Measurements from ENCODE around the gene BDKRB2.

BDKRB2 gene

GRCh38 chr14:96204151-96205058 lies at the start of gene BDKRB2:
Gene BDKRB2, plus strand, starts transcription at chr14:96204839. Its CDS starts 32,269 bp downstream, at chr14:96237108.
- DNase-seq (ENCODE audit: low read depth in 1 of 2, low spot score in 1 of 2), result peak; percentile 87 to 88
- no peak; the same call in 1 of the 2 replicates for TF ChIP-seq JUND (IDR thresholded peaks at IDR 0.05; ENCODE audit: low read depth)
- in situ Hi-C loops (cut with HindIII; ENCODE audit: low pct_unique_long_range_greater_than_20kb, low sequenced_read_pairs), result no loop called here

DNA sequence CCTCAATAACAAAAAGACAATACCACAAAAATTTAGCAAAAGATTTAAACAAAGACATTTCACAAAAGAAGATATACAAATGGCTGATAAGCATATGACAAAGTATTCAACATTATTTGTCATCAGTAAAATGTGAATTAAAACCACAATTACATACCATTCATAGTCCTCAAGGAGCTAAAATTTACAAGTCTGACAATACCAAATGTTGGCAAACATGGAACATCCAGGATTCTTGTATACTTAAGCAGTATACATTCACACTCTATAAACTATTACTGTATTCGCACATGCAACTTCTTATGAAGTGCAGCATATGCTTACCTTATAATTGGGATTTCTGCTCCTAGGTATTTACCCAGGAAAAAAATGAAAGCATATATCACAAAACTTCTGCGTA lies 49.7 kb upstream of the BDKRB2 start:
- no peak for TF ChIP-seq JUND (IDR thresholded peaks at IDR 0.05; ENCODE audit: low read depth)
- DNase-seq (ENCODE audit: low read depth in 1 of 2, low spot score in 1 of 2), result no peak
- in situ Hi-C loops (cut with HindIII; ENCODE audit: low pct_unique_long_range_greater_than_20kb, low sequenced_read_pairs), result no loop called here

- no peak for DNase-seq (ENCODE audit: low read depth in 1 of 2, low spot score in 1 of 2)
- no peak for TF ChIP-seq JUND (IDR thresholded peaks at IDR 0.05; ENCODE audit: low read depth)
- in situ Hi-C loops (cut with HindIII; ENCODE audit: low pct_unique_long_range_greater_than_20kb, low sequenced_read_pairs), result no loop called here
Observed at GRCh38 chr14:96156804-96157760, 47.6 kb upstream of the BDKRB2 start.

- DNase-seq (ENCODE audit: low read depth in 1 of 2, low spot score in 1 of 2), result no peak
- in situ Hi-C loops (cut with HindIII; ENCODE audit: low pct_unique_long_range_greater_than_20kb, low sequenced_read_pairs), result no loop called here
- no peak for TF ChIP-seq JUND (IDR thresholded peaks at IDR 0.05; ENCODE audit: low read depth)
Observed at GRCh38 chr14:96158735-96159134, 45.9 kb upstream of the BDKRB2 start.

- no peak for TF ChIP-seq JUND (IDR thresholded peaks at IDR 0.05; ENCODE audit: low read depth)
- DNase-seq (ENCODE audit: low read depth in 1 of 2, low spot score in 1 of 2), result no peak
- in situ Hi-C loops (cut with HindIII; ENCODE audit: low pct_unique_long_range_greater_than_20kb, low sequenced_read_pairs), result no loop called here
Observed at GRCh38 chr14:96160076-96160912, 44.3 kb upstream of the BDKRB2 start.

DNA sequence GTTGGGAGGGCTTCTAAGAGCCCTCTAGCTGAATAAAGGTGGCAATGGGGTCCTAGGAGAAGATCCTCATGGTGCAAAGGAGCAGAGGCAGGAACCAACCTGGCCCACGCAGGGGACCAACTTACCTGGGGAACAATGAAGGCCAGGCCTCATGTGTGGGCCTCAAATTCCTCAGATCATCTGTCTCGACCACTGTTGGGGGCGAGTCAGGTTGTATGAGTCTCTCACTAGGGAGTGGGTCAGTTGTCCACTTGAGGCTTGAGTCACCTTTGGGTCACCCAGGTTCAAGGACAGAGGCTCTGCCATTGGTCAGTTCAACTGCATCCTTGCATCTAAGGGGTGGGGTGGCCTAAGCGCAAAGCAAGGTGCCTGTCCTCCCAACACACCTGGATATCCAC lies 43.7 kb upstream of the BDKRB2 start:
- no peak for TF ChIP-seq JUND (IDR thresholded peaks at IDR 0.05; ENCODE audit: low read depth)
- DNase-seq (ENCODE audit: low read depth in 1 of 2, low spot score in 1 of 2), result no peak
- in situ Hi-C loops (cut with HindIII; ENCODE audit: low pct_unique_long_range_greater_than_20kb, low sequenced_read_pairs), result no loop called here

GRCh38 chr14:96161636-96162035 lies 43.0 kb upstream of the BDKRB2 start:
- in situ Hi-C loops (cut with HindIII; ENCODE audit: low pct_unique_long_range_greater_than_20kb, low sequenced_read_pairs), result no loop called here

DNA sequence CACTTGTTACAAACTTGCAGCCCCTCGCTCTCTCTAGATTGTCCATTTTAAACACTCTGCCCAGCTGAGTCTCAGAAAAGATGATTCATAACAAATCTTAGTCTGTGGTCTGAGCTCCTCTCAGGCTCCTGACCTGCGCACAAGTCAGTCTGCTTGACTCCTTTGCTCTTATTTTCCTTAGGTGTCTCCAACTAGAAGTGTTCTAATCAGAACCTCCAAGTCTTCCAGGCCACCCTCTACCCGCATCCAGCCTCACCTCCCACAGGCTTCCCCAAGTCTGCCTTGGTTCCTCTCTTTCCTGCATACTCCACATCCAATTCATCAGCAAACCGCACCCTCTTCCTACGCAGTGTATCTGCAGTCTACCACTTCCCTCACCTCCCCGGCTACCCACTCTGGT lies 42.4 kb upstream of the BDKRB2 start:
- no peak for TF ChIP-seq JUND (IDR thresholded peaks at IDR 0.05; ENCODE audit: low read depth)
- in situ Hi-C loops (cut with HindIII; ENCODE audit: low pct_unique_long_range_greater_than_20kb, low sequenced_read_pairs), result no loop called here
- no peak for DNase-seq (ENCODE audit: low read depth in 1 of 2, low spot score in 1 of 2)

More at GRCh38 chr14:96161636-96162035, 43.0 kb upstream of the BDKRB2 start:
- TF ChIP-seq JUND (IDR thresholded peaks at IDR 0.05; ENCODE audit: low read depth), result no peak
- DNase-seq (ENCODE audit: low read depth in 1 of 2, low spot score in 1 of 2), result no peak

DNA sequence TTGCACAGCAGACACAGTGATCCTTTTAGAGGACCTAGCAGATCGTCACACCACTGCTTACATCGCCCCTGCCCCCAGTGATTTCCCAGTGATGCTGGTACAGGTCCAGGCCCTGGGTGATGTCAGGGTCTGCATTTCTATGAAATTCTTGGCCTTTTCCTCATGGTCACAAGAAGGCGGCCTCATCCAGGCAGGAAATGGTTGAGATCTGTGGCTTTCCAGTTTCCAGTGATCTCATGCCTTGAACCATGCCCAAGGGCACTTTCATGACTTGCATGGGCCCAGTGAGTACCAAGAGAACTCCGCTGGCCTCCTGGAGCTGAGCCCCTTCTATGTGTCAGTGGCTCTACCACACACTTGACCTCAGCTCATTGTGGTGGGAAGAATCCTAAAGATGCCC lies 41.9 kb upstream of the BDKRB2 start:
- no peak for DNase-seq (ENCODE audit: low read depth in 1 of 2, low spot score in 1 of 2)
- no peak for TF ChIP-seq JUND (IDR thresholded peaks at IDR 0.05; ENCODE audit: low read depth)
- in situ Hi-C loops (cut with HindIII; ENCODE audit: low pct_unique_long_range_greater_than_20kb, low sequenced_read_pairs), result no loop called here

DNA sequence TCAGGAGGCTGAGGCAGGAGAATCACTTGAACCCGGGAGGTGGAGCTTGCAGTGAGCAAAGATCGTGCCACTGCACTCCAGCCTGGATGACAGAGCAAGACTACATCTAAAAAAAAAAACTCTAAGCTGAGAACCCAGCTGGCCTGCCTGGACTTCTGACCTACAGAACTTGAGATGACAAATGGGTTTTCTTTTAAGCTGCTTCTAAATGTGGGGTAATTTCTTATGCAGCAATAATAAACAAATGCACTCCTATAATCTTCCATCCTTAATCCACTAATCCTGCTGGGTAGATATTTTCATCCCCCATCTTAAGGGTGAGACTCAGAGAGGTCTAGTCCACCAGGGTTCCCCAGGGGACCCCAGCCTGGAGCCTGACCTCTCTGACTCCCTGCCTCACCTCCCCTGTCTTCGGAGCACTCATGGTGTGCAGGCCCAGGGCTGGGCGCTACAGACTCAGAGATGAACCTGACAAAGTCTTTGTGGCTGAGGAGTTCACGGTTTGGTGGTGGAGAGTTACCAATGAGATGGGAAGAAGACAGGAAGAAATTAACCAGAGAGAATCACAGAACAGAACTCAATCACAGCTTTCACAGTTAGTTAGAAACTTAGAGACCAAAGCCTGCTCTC lies 39.7 kb upstream of the BDKRB2 start:
- in situ Hi-C loops (cut with HindIII; ENCODE audit: low pct_unique_long_range_greater_than_20kb, low sequenced_read_pairs), result no loop called here
- DNase-seq (ENCODE audit: low read depth in 1 of 2, low spot score in 1 of 2), result no peak
- TF ChIP-seq JUND (IDR thresholded peaks at IDR 0.05; ENCODE audit: low read depth), result no peak

DNA sequence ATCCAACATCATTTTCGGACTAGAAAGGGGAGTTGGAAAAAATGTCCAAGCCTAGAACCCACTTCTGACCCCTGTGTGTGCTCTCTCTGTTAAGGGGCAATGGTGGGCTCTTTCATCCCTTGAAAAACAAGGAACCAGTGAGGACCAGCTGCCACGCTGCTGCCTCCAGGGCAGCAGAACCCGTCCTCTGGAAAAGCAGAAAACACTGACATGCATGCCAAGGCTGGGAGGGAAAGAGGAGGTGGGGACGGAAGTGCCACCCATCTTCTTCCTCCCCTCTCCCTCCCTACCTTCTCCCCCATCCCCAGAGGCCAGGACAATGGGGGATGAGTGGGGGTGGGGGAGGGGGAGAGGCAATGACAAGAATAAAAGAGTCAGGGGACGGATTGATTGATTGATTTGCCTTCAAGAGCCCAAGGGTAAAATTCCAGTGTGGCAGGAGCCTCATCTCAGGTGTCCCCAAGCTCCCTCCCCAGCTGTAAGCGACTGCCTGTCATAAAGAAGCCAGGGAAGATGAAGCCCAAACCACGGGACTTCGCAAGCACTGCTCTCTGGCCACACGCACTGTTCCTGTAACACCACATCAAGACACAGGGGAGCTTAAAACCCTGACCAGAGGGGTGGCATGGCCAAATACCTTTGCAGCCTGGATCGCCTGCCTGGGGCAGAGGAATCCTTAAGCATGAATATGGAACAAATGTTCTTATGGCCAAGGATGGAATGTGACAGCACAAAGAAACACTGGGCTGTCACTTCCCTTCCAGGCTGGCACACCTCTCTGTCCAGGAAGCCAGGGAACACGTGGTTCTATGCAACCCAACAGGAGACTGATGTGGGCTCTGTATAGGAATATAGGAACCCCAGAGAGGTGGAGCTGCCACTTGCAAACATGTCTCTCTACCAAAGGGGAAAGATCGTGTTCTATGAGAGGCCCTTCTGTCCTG lies 38.9 kb upstream of the BDKRB2 start:
- in situ Hi-C loops (cut with HindIII; ENCODE audit: low pct_unique_long_range_greater_than_20kb, low sequenced_read_pairs), result no loop called here
- no peak for TF ChIP-seq JUND (IDR thresholded peaks at IDR 0.05; ENCODE audit: low read depth)
- DNase-seq (ENCODE audit: low read depth in 1 of 2, low spot score in 1 of 2), result no peak

All from T47D (cell line).